Endometrial microvascular endothelial cells (primary cell): Measurements from ENCODE around the gene ZSWIM4. TPM values are rescaled to one million over a fixed set of nuclear protein-coding genes. Genes with fewer than 3 reads are reported as not detected.
"Not testable (repeated sequence)": the region's sequence is repeated elsewhere in the genome, so short reads cannot be mapped to it uniquely, and the experiment has no call there.

Experiments
- in situ Hi-C: cut with HindIII; loops from 2 replicates; pipeline ENCODE4 v1.10.0; 2017; ENCODE audit warnings: low sequenced_read_pairs, low pct_unique_long_range_greater_than_20kb; ENCODE audit errors: inconsistent ontology term
- total RNA-seq: library from RNA; depleted of rRNA; stranded (reverse); fragments of >200 nt; gene quantifications from one replicate; pipeline ENCODE4 v1.2.3, GENCODE V29; 2015; ENCODE audit errors: inconsistent ontology term

Gene ZSWIM4
- total RNA-seq, 1 donor from 2014 or later, result 5.5 TPM

GRCh38 chr19:13774217-13775191, 20.7 kb upstream of the ZSWIM4 start, which contains the start of gene C19orf53:
Gene C19orf53 (plus strand): TSS chr19:13774456. CDS start chr19:13774478, 22 bp downstream.
- in situ Hi-C loops, result no loop called here

- in situ Hi-C loops, result no loop called here
These were observed 16.8 kb upstream of the ZSWIM4 start for GRCh38 chr19:13778398-13778797.

GRCh38 chr19:13778847-13779246, 16.4 kb upstream of the ZSWIM4 start:
- in situ Hi-C loops, result no loop called here

DNA sequence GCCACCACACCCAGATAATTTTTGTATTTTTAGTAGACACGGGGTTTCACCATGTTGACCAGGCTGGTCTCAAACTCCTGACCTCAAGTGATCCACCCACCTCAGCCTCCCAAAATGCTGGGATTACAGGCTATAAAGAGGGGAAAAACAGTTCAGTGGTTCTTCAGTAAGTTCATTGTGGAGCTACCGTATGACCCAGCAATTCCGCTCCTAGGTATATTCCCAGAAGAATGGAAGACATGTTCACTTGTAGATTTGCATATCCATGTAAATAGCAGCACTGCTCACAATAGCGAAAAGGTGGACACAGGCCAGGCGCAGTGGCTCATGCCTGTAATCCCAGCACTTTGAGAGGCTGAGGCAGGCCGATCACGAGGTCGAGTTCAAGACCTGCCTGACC, 15.4 kb upstream of the ZSWIM4 start:
- in situ Hi-C loops, result not testable (repeated sequence)

DNA sequence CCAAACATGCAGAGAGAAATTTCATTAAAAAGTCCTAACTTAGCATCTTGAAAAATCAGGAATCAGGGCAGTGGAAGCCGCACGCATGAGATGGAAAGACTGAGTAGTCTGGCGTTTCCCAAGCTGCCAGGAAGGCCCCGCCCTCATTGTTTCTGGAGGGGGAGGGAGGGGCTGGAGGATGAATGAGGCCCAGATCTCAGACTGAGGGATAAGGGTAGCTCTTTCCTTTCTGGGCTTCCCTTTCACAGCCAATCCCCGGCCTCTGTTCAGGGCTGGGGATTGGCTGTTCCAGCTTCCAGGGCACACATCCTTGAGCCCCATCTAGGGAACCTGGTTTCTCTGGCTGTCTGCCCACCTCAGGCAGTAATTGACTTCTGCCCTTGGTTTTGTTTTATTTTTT, 13.7 kb upstream of the ZSWIM4 start:
- in situ Hi-C loops, result no loop called here

- in situ Hi-C loops, result no loop called here
These were observed 12.7 kb upstream of the ZSWIM4 start for GRCh38 chr19:13782537-13782936.

GRCh38 chr19:13783565-13784500, 11.4 kb upstream of the ZSWIM4 start:
- in situ Hi-C loops, result no loop called here

DNA sequence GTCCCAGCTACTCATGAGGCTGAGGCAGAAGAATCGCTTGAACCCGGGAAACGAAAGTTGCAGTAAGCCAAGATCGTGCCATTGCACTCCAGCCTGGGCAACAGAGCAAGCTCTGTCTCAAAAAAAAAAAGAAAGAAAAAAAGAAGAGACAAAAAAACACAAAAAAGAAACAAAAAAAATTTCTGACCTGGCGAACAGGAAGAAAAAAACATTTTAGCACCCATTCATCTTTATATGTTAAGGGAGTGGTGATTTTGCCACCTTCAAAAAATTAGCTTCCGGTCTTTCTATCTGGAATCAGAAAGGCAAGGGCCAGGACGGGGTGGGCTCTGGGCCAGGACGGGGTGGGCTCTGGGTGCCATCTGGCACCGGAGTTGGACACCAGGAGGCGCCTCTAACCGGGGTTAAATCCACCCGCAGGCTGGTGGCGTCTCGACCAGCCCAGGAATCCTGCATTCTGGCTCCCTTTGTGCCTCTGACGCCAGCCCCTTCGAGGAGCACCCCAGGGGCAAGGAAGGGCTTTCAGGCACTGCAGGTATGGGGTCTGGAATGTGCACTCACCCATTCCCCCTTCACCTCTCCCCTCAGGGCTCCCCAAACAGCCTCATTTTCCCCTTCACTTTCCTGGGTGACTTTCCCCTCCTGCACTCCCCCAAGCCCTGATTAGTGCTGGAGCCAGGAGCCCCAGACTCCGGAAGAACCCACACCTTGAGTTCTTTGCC, 10.4 kb upstream of the ZSWIM4 start:
- in situ Hi-C loops, result no loop called here

DNA sequence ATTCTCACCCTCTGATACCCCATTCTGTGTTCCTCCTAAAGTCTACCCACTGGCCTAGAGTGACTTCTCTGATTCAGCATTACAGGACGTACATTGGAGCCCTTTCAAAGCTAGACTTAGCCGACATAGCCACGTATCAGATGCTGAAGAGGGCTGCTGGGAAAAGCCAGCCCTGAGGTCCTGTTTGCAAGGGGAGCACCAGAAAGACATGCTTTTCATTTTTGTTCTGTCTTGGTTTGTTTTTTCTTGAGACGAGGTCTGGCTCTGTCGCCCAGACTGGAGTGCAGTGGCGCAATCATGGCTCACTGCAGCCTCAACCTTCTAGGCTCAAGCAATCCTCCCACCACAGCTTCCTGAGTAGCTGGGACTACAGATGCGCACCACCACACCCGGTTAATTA, 6.3 kb upstream of the ZSWIM4 start:
- in situ Hi-C loops, result no loop called here

DNA sequence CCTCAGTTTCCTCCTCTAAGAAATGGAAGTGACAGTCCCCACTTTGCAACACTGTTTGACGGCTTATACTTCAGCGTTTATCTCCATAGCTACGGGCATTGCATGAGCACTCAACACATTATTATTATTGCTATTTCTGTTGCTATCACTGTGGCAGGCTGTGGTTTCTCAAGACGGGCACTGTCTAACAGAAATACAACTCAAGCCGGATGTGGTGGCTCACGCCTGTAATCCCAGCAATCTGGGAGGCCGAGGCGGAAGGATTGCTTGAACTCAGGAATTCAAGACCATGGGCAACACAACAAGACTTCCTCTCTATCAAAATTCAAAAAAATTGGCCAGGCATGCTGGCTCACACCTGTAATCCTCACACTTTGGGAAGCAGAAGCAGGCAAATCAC, 4.9 kb upstream of the ZSWIM4 start:
- in situ Hi-C loops, result no loop called here

- in situ Hi-C loops, result not testable (repeated sequence)
These were observed 1.9 kb upstream of the ZSWIM4 start for GRCh38 chr19:13793317-13793716.

- in situ Hi-C loops, result no loop called here
These were observed 866 bp upstream of the ZSWIM4 start for GRCh38 chr19:13794398-13794756.

- in situ Hi-C loops, result no loop called here
These were observed 505 bp downstream of the ZSWIM4 start for GRCh38 chr19:13795595-13796300.

DNA sequence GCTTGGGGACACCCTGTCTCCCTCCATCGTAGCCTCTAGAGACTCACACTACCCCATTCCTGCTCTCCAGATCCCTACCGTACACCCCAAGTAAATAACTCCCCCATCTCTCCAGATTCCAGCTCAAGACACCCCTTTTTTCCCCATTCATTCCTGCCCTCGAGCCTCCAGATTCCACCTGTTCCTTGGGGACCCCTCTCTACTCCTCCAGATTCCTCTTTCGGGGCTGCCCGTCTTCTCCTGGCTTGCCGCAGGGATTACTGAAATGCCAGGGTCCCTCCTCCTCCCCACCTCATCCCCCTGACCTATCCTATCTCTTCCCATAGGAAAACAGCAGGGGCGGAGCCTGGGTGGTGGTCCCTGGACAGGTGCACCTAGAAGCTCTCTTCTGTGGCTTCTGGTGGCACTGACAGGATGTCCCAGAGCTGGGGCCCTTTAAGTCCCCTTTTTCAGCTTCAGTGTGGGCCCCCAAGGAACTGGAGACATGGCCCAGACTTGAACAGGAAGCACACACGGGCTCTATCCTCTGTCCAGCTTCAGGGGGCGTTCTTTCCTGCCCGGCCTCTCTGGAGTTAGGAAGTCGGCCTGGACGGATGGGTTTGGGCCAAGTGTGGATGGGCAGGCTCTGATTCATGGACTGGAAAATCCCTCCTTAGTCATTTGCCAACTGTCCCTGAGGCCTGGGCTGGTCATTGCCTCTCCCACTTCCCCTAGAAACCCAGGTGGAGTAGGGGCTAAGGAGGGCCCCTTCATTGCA, 1.2 kb downstream of the ZSWIM4 start:
- in situ Hi-C loops, result no loop called here

GRCh38 chr19:13797058-13797440, 1.8 kb downstream of the ZSWIM4 start:
- in situ Hi-C loops, result no loop called here

DNA sequence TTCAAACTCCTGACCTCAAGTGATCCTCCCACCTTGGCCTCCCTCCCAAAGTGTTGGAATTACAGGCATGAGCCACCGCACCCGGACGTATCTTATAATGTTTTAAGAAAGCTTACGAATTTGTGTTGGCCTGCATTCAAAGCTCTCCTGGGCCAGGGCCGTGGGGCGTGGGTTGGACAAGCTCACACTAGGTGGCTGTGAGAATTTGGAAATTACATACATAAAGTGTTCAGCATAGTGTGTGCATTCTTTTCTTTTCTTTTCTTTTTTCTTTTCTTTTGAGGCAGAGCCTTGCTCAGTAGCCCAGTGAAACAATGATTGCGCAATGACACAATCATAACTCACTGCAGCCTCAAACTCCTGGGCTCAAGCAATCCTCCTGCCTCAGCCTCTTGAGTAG, 2.6 kb downstream of the ZSWIM4 start:
- in situ Hi-C loops, result no loop called here

GRCh38 chr19:13799669-13800068, 4.4 kb downstream of the ZSWIM4 start:
- in situ Hi-C loops, result no loop called here

DNA sequence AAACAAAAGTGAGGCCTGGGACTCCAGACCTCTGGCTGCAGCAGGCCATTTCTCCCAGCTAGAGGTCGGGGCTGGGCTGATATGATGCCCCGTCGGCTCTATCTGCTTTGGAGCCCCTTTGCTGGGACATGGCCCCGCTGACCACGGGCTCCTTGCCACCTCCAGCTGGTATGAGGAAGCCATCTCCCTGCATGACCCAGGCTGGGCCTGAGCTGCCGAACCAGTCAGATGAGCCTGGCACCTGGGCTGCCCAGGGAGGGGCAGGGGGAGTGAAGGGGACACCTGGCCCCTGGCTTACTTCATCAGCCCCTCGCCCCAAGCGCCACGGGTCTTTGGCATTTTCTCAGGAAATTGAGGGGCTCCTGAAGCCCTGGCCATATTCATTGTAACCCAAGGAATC, 7.8 kb downstream of the ZSWIM4 start:
- in situ Hi-C loops, result no loop called here
